Glutamatergic neuron (in vitro differentiated cells): ENCODE results near the gene IL23R. TPM values are rescaled to one million over a fixed set of nuclear protein-coding genes. Genes with fewer than 3 reads are reported as not detected.

Source experiments
- DNase-seq: peaks from one replicate; pipeline ENCODE4 v3.0.0; 2022
- H3K27ac Mint-ChIP-seq: one replicate; pipeline ENCODE4 v1.8.0; 2020; ENCODE audit warnings: mild to moderate bottlenecking, mixed read lengths, inconsistent platforms; ENCODE audit not compliant: unreplicated experiment
- H3K27me3 Mint-ChIP-seq: one replicate; pipeline ENCODE4 v1.8.0; 2020; ENCODE audit warnings: mild to moderate bottlenecking, moderate library complexity, mixed read lengths, inconsistent platforms; ENCODE audit not compliant: unreplicated experiment
- H3K36me3 Mint-ChIP-seq: one replicate; pipeline ENCODE4 v1.8.0; 2020; ENCODE audit warnings: mild to moderate bottlenecking, mixed read lengths, inconsistent platforms; ENCODE audit not compliant: unreplicated experiment
- H3K4me1 Mint-ChIP-seq: one replicate; pipeline ENCODE4 v1.8.0; 2020; ENCODE audit warnings: mild to moderate bottlenecking, low read depth, mixed read lengths, inconsistent platforms; ENCODE audit not compliant: unreplicated experiment
- H3K4me3 Mint-ChIP-seq: one replicate; pipeline ENCODE4 v1.8.0; 2020; ENCODE audit warnings: mild to moderate bottlenecking, mixed read lengths, inconsistent platforms; ENCODE audit not compliant: unreplicated experiment
- H3K9me3 Mint-ChIP-seq: one replicate; pipeline ENCODE4 v1.8.0; 2020; ENCODE audit warnings: mild to moderate bottlenecking, moderate library complexity, mixed read lengths, inconsistent platforms; ENCODE audit not compliant: unreplicated experiment
- CTCF ChIP-seq: fragments of 200-600 bp; sonication (generic); IDR thresholded peaks from one replicate; pipeline ENCODE4 v1.5.0; 2021; ENCODE audit not compliant: partially characterized antibody, unreplicated experiment
- total RNA-seq: library from RNA; stranded (reverse); fragmentation: NEBNext Ultra II Directional; extraction: Animal tissue kit (Norgen Biotek cat#: 25700); gene quantifications from one replicate; pipeline ENCODE4 v1.2.1, GENCODE V29; 2021; ENCODE audit not compliant: unreplicated experiment

The IL23R gene
- total RNA-seq, 1 donor from 2014 or later = not detected

GRCh38 chr1:67239738-67240137 lies 73.5 kb downstream of the IL23R start:
- H3K4me3 Mint-ChIP-seq = no peak overlapping the region
- no peaks in the 10 kb centered on the region for H3K4me1 Mint-ChIP-seq
- H3K9me3 Mint-ChIP-seq = peaks cover 4% of the 10 kb centered on the region
- H3K27me3 Mint-ChIP-seq = peaks cover 1% of the 10 kb centered on the region
- H3K36me3 Mint-ChIP-seq = no peaks in the 10 kb centered on the region
- DNase-seq = no peak
- TF ChIP-seq CTCF = no peak
- no peak overlapping the region for H3K27ac Mint-ChIP-seq

- no peak overlapping the region for H3K4me3 Mint-ChIP-seq
- DNase-seq = no peak
- no peaks in the 10 kb centered on the region for H3K36me3 Mint-ChIP-seq
- no peak overlapping the region for H3K27ac Mint-ChIP-seq
- H3K27me3 Mint-ChIP-seq = peaks cover 1% of the 10 kb centered on the region
- no peak for TF ChIP-seq CTCF
- H3K4me1 Mint-ChIP-seq = no peaks in the 10 kb centered on the region
- peaks cover 6% of the 10 kb centered on the region for H3K9me3 Mint-ChIP-seq
Measured at GRCh38 chr1:67241200-67241746, 75.0 kb downstream of the IL23R start.

GRCh38 chr1:67242016-67242415 lies 75.8 kb downstream of the IL23R start:
- no peak for DNase-seq
- no peak for TF ChIP-seq CTCF

GRCh38 chr1:67250051-67250653 lies 83.9 kb downstream of the IL23R start:
- no peak for TF ChIP-seq CTCF

More at GRCh38 chr1:67242016-67242415, 75.8 kb downstream of the IL23R start:
- Mint-ChIP-seq H3K36me3 (no peaks in the 10 kb centered on the region), H3K9me3 (peaks cover 7% of the 10 kb centered on the region), H3K27ac (no peak overlapping the region), H3K4me3 (no peak overlapping the region), H3K27me3 (peaks cover 1% of the 10 kb centered on the region), H3K4me1 (no peaks in the 10 kb centered on the region)

GRCh38 chr1:67256291-67257172 lies 90.3 kb downstream of the IL23R start:
- no peaks in the 10 kb centered on the region for H3K4me1 Mint-ChIP-seq
- no peak for TF ChIP-seq CTCF
- no peak overlapping the region for H3K27ac Mint-ChIP-seq
- H3K27me3 Mint-ChIP-seq = no peaks in the 10 kb centered on the region
- H3K9me3 Mint-ChIP-seq = no peaks in the 10 kb centered on the region
- no peak overlapping the region for H3K4me3 Mint-ChIP-seq
- no peak for DNase-seq
- no peaks in the 10 kb centered on the region for H3K36me3 Mint-ChIP-seq

More at GRCh38 chr1:67250051-67250653, 83.9 kb downstream of the IL23R start:
- H3K4me1 Mint-ChIP-seq = no peaks in the 10 kb centered on the region
- no peak overlapping the region for H3K27ac Mint-ChIP-seq
- peaks cover 16% of the 10 kb centered on the region for H3K36me3 Mint-ChIP-seq
- no peak overlapping the region for H3K4me3 Mint-ChIP-seq
- H3K27me3 Mint-ChIP-seq = no peaks in the 10 kb centered on the region
- DNase-seq = no peak
- peaks cover 5% of the 10 kb centered on the region for H3K9me3 Mint-ChIP-seq
